OCI-LY1 (cell line): ENCODE measurements around the gene ABHD17A.

Source experiments
- EZH2 ChIP-seq: fragments of 200-600 bp; sonication (generic), shearing (Covaris generic); IDR thresholded peaks from 2 replicates; pipeline ENCODE4 v1.8.0; 2017; ENCODE audit warnings: borderline replicate concordance, mixed run types, mild to moderate bottlenecking, antibody characterized with exemption, low read length, moderate library complexity, mixed read lengths
- TF ChIP-seq, protein P1 (sequence below): fragments of 200-600 bp; sonication (generic), shearing (Covaris generic); IDR thresholded peaks from 2 replicates; pipeline ENCODE4 v1.5.1; 2017; ENCODE audit warnings: mild to moderate bottlenecking, antibody characterized with exemption, low read length, moderate library complexity, mixed read lengths

DNA sequence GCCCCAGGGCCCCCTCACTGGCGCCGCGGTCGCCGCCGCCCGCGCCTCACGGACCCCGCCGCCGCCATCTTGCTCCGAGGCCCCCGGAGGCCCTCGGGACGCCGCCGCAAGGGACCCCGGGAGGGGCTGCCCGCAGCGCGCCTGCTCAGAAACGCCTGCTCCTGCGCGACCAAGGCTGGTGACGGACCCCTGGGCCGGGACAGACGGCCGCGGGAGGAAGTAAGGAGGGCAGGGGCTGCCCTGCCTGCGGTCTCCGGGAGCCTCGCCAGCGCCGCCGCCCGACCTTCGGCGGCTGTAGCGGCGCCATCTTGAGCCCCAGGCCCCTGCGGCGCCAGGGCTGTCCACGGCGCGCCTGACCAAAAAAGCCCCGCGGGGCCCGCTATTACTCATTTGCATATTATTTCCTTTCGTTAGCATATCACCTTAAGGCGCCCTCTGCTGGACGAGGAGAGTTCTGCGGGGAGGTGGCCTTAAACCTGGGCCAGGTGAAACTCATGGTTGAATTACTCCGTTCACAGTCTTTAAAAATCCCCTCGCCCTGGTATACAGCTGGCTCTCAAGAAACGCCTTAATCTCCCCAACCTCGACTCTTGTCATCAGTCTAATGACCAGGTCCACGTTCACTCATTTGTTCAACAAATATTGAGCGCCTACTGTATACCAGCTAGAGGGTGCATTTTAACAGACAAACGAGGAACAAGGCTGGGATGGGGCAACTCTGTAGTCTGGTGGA is 36.7 kb downstream of the ABHD17A start, which contains the start of gene REXO1:
- TF ChIP-seq, protein P1, sequence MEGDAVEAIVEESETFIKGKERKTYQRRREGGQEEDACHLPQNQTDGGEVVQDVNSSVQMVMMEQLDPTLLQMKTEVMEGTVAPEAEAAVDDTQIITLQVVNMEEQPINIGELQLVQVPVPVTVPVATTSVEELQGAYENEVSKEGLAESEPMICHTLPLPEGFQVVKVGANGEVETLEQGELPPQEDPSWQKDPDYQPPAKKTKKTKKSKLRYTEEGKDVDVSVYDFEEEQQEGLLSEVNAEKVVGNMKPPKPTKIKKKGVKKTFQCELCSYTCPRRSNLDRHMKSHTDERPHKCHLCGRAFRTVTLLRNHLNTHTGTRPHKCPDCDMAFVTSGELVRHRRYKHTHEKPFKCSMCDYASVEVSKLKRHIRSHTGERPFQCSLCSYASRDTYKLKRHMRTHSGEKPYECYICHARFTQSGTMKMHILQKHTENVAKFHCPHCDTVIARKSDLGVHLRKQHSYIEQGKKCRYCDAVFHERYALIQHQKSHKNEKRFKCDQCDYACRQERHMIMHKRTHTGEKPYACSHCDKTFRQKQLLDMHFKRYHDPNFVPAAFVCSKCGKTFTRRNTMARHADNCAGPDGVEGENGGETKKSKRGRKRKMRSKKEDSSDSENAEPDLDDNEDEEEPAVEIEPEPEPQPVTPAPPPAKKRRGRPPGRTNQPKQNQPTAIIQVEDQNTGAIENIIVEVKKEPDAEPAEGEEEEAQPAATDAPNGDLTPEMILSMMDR = peak; percentile 91
- TF ChIP-seq EZH2 = no peak
